ENCODE measurements around the gene NSMF.
"Not testable (repeated sequence)": the region's sequence is repeated elsewhere in the genome, so short reads cannot be mapped to it uniquely, and the experiment has no call there.

The NSMF gene

DNA sequence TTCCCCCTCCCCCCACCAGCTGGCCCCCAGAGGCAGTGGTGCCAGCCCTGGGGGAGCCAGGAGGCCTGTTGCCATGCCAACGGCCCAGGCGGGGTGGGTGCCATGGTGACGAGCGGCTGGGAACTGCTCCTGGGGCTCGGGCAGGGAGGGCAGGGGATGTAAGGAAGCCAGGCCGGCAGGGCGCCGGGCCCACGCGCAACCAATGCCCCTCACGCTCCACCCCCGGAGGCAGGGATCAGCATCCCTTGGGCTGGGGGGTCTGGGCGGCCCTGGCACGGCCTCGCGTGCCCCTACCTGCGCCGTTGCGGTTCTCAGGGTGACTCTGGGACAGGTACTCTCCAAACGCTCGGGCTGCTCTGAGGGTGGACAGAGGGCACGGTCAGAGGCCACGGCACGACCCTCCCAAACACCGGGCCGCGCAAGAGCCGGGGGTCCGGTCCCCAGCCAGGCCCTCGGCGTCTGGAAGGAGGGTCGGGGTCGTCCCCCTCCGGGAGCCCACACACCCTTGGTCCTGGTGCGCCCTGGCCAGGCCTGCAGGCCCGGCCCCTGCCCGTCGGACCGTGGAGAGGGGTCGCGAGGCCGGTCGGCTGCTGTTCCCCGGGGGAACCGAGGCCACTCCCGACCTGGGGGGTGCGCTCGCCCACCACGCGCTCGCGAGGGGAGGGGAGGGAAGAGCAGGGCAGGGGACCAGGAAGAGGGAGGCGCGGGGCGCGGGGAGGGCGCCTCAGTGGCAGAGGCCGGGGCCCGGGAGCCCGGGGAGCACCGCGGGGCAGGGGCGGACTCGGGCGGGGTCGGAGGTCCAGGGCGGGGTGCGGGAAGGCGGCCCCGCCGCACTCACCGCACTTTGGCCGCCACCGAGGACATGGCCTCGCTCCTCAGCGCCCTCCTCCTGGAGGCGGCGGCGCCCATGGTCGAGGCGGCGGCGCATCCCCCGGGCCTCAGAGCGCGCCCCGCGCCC, 661 bp downstream of the NSMF start:
- DNase-seq (ENCODE audit: low spot score): peak; percentile 61

GRCh38 chr9:137457406-137458193, 1.5 kb downstream of the NSMF start:
- no peak for DNase-seq (ENCODE audit: low spot score)

DNA sequence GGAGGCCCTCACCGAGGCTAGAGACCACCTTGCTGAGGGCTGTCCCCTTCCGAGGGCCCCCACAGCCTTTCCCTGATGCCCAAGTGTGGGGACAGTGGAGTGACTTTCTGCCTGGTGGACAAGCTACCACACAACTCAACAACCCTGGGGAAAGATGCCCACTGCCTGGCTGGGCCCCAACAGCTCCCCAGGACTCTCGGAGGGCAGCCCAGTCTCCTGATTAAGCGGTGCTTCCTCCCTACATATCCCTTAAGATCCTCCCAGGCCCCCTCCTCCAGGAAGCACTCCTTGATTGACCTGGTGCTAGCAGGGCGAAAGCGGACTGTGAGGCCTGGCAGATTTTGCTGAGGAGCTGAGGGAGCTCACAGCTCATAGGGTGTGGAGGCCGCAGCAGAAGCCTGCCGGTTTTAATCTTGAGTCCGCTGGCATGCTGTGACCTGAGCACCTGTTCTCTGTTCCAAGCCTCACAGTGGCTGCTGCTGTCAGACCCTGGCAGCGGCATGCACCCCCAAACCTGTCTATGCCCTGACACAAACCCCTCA, 2.2 kb downstream of the NSMF start:
- DNase-seq (ENCODE audit: low spot score): no peak

- DNase-seq (ENCODE audit: low spot score): no peak
Observed at GRCh38 chr9:137456061-137456863, 2.9 kb downstream of the NSMF start.

GRCh38 chr9:137455359-137455991, 3.7 kb downstream of the NSMF start:
- no peak for DNase-seq (ENCODE audit: low spot score)

GRCh38 chr9:137454597-137455358, 4.4 kb downstream of the NSMF start:
- DNase-seq (ENCODE audit: low spot score): no peak

DNA sequence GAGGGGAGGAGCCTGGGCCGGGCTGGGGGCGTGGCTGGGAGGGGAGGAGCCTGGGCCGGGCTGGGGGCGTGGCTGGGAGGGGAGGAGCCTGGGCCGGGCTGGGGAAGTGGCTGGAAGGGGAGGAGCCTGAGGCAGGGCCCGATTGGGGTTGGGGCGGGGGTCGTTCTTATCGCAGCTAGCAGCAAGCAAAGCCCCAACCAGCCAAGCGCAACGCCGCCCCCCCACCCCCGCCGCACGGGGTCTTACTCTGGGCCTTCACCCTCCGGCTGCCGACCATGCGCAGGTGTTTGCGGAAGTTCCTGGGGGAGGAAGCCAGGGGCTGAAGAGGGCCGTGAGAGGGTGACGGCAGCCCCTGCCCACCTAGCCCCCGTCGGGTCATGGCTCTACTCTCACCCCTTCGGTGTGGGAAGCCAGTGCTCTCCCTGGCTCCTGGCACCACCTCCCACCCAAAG, 5.0 kb downstream of the NSMF start:
- DNase-seq (ENCODE audit: low spot score): no peak

DNA sequence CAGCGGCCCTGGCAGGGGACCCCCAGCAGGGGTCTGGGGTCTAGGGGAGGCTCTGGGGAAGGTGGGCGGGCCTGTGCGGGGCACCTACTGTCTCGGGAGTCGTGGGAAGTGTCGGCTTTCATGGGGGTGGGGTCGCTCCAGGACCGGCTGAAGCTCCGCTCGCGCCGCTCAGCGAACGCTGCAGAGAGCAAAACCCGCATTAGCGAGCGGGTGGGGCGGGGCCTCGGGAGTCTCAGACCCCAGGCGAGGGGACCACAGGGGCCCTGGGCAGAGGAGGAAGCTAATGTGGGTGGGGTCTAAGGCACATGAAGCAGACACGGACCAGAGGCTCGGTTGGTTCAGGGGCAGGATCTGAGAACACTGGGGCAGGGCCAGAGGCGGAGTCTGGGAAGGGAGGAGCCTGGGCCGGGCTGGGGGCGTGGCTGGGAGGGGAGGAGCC, 5.5 kb downstream of the NSMF start:
- peak; percentile 66 for DNase-seq (ENCODE audit: low spot score)

DNA sequence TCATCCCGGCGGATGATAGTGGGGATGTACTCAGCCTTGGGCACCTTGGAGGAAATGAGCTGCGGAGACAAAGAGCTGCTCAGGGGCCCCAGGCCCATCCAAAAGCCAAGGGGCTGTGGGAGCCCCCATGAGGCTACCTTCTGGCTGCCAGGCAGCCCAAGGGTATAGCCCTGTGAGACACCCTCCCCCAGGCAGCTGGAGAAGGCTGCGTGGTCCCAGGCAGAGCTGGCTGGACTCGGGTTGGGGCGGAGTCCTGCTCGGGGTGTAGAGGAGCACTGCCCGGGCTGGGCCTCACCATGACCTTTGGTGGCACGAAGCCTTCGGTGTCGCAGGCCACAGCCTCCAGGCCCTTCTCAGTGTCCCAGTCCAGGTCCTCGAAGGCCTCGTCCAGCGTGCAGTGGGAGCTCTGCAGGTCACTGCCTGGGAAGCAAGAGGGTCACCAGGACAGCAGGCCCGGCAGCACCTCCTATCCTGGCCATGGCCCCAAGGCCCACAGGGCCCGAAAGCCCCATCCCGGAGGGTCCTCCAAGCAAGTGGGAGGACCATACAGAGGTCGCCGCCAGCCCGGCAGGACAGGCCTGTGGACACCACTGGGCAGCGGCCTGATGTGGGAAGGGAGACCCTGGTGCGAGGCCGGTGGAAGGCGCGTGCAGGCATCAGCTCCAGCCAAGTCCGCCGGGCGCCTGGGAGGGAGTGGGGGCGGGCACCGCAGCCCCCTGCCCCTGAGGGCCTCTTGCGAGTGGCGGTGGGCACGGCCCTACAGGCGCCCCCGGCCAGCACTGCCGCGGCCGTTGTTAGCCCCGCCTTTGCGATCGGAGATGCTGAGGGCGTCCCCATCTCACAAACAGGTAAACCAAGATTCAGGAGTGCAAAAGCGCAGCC, 6.1 kb downstream of the NSMF start:
- no peak for DNase-seq (ENCODE audit: low spot score)

GRCh38 chr9:137452006-137452760, 7.0 kb downstream of the NSMF start:
- no peak for DNase-seq (ENCODE audit: low spot score)

- DNase-seq (ENCODE audit: low spot score): not testable (repeated sequence)
Observed at GRCh38 chr9:137451264-137452005, 7.7 kb downstream of the NSMF start.

DNA sequence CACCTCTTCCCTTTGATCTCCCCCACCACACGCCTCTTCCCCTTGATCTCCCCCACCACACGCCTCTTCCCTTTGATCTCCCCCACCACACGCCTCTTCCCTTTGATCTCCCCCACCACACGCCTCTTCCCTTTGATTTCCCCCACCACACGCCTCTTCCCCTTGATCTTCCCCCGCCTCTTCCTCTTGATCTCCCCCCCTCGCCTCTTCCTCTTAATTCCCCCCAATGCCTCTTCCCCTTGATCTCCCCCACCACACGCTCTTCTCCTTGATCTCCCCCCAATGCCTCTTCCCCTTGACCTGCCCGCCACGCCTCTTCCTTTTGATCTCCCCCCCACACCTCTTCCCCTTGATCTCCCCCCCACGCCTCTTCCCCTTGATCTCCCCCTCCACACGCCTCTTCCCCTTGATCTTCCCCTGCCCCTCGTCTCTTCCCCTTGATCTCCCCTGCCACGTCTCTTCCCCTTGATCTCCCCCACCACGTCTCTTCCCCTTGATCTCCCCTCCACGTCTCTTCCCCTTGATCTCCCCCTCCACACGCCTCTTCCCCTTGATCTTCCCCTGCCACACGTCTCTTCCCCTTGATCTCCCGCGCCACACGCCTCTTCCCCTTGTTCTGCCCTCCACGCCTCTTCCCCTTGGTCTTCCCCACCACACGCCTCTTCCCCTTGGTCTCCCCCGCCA, 8.5 kb downstream of the NSMF start:
- not testable (repeated sequence) for DNase-seq (ENCODE audit: low spot score)

DNA sequence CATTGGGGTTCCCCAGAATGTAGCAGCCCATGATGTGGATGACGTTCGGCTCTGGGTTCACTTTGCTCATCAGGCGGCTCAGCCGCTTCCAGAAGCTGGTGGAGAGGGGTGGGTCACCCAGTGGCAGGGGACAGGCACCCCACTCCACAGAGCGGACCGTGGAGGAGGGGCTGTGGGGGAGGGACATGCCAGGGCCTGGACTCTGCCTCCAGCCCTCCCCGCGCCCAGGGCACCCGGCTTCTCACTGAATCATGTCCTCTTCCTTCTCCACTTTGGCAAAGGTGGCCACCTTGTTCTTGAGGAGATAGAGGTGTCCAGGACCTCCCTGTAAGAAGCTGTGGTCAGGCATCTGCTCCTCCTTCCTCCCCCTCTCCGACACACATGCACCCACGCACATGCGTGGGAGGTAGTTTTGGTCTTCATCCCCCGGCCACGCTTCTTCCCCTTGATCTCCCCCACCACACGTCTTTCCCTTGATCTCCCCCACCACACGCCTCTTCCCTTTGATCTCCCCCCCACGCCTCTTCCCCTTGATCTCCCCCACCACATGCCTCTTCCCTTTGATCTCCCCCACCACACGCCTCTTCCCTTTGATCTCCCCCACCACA, 9.1 kb downstream of the NSMF start:
- no peak for DNase-seq (ENCODE audit: low spot score)

- DNase-seq (ENCODE audit: low spot score): no peak
Observed at GRCh38 chr9:137449081-137449844, 9.9 kb downstream of the NSMF start.

- DNase-seq (ENCODE audit: low spot score): no peak
Observed at GRCh38 chr9:137448602-137448962, 10.6 kb downstream of the NSMF start.

Data from hepatic stellate cell (primary cell).